Loucy (cell line): ENCODE measurements around the gene ALK.

Experiments used
- EZH2phosphoT487 ChIP-seq: fragments of 200-600 bp; IDR thresholded peaks from 2 replicates; pipeline ENCODE4 v1.6.1; 2018; ENCODE audit warnings: antibody characterized with exemption, mild to moderate bottlenecking, moderate library complexity, borderline replicate concordance
- TF ChIP-seq, protein P1 (sequence below): fragments of 200-600 bp; sonication (generic); conservative IDR thresholded peaks from 2 replicates; pipeline ENCODE4 v1.5.1; 2014; ENCODE audit warnings: mild to moderate bottlenecking, antibody characterized with exemption, low read length

- TF ChIP-seq, protein P1, sequence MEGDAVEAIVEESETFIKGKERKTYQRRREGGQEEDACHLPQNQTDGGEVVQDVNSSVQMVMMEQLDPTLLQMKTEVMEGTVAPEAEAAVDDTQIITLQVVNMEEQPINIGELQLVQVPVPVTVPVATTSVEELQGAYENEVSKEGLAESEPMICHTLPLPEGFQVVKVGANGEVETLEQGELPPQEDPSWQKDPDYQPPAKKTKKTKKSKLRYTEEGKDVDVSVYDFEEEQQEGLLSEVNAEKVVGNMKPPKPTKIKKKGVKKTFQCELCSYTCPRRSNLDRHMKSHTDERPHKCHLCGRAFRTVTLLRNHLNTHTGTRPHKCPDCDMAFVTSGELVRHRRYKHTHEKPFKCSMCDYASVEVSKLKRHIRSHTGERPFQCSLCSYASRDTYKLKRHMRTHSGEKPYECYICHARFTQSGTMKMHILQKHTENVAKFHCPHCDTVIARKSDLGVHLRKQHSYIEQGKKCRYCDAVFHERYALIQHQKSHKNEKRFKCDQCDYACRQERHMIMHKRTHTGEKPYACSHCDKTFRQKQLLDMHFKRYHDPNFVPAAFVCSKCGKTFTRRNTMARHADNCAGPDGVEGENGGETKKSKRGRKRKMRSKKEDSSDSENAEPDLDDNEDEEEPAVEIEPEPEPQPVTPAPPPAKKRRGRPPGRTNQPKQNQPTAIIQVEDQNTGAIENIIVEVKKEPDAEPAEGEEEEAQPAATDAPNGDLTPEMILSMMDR: no peak
- no peak for TF ChIP-seq EZH2phosphoT487
Measured at GRCh38 chr2:29787473-29788465, 133.6 kb downstream of the ALK start.
